HG03135 (cell line): ENCODE data around the gene MORN4.
A peak's percentile ranks its signal among the peaks of the same experiment; 100 is the strongest.
"Not testable (repeated sequence)": the region's sequence is repeated elsewhere in the genome, so short reads cannot be mapped to it uniquely, and the experiment has no call there.

Experiments used
- ATAC-seq: cut with Tn5 transposase; IDR thresholded peaks from one replicate; pipeline ENCODE4 v1.9.1; 2021; ENCODE audit warnings: mild to moderate bottlenecking, moderate library complexity; ENCODE audit not compliant: unreplicated experiment

MORN4 gene

GRCh38 chr10:97632949-97633884 is at the start of gene MORN4:
Gene MORN4 (minus strand): TSS chr10:97633500. CDS start chr10:97619653, 13,847 bp downstream.
- ATAC-seq: peak; percentile 99

- no peak for ATAC-seq
Measured at GRCh38 chr10:97682042-97682441, 48.7 kb upstream of the MORN4 start.

GRCh38 chr10:97679594-97679993 is 46.3 kb upstream of the MORN4 start:
- no peak for ATAC-seq

- ATAC-seq: peak; percentile 57
Measured at GRCh38 chr10:97676770-97677581, 43.7 kb upstream of the MORN4 start.

- no peak for ATAC-seq
Measured at GRCh38 chr10:97675222-97675621, 41.9 kb upstream of the MORN4 start.

- no peak for ATAC-seq
Measured at GRCh38 chr10:97673736-97674525, 40.6 kb upstream of the MORN4 start.

- ATAC-seq: no peak
Measured at GRCh38 chr10:97669571-97669970, 36.3 kb upstream of the MORN4 start.

GRCh38 chr10:97667463-97667862 is 34.2 kb upstream of the MORN4 start:
- ATAC-seq: no peak

- no peak for ATAC-seq
Measured at GRCh38 chr10:97666992-97667391, 33.7 kb upstream of the MORN4 start.

- no peak for ATAC-seq
Measured at GRCh38 chr10:97664282-97664850, 31.1 kb upstream of the MORN4 start.

- no peak for ATAC-seq
Measured at GRCh38 chr10:97659589-97659988, 26.3 kb upstream of the MORN4 start.

GRCh38 chr10:97656777-97657176 is 23.5 kb upstream of the MORN4 start:
- ATAC-seq: no peak

- no peak for ATAC-seq
Measured at GRCh38 chr10:97651773-97652172, 18.5 kb upstream of the MORN4 start.

- no peak for ATAC-seq
Measured at GRCh38 chr10:97650726-97651125, 17.4 kb upstream of the MORN4 start.

- ATAC-seq: not testable (repeated sequence)
Measured at GRCh38 chr10:97649405-97649750, 16.1 kb upstream of the MORN4 start.

GRCh38 chr10:97648562-97649404 is 15.5 kb upstream of the MORN4 start:
- ATAC-seq: peak; percentile 79

- no peak for ATAC-seq
Measured at GRCh38 chr10:97647556-97647955, 14.3 kb upstream of the MORN4 start.

GRCh38 chr10:97644936-97645335 is 11.6 kb upstream of the MORN4 start:
- ATAC-seq: no peak

- ATAC-seq: no peak
Measured at GRCh38 chr10:97643441-97643985, 10.2 kb upstream of the MORN4 start.
